ENCODE measurements around the gene CD14.

- TF ChIP-seq, protein P1, sequence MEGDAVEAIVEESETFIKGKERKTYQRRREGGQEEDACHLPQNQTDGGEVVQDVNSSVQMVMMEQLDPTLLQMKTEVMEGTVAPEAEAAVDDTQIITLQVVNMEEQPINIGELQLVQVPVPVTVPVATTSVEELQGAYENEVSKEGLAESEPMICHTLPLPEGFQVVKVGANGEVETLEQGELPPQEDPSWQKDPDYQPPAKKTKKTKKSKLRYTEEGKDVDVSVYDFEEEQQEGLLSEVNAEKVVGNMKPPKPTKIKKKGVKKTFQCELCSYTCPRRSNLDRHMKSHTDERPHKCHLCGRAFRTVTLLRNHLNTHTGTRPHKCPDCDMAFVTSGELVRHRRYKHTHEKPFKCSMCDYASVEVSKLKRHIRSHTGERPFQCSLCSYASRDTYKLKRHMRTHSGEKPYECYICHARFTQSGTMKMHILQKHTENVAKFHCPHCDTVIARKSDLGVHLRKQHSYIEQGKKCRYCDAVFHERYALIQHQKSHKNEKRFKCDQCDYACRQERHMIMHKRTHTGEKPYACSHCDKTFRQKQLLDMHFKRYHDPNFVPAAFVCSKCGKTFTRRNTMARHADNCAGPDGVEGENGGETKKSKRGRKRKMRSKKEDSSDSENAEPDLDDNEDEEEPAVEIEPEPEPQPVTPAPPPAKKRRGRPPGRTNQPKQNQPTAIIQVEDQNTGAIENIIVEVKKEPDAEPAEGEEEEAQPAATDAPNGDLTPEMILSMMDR (IDR thresholded peaks at IDR 0.05): no peak
- TF ChIP-seq POLR2A (IDR thresholded peaks at IDR 0.05): no peak
These were observed 34.1 kb downstream of the CD14 start for GRCh38 chr5:140598836-140599235.

Data from heart left ventricle (tissue), 13 donors.